H1 (cell line): ENCODE measurements around the gene HOXB8. TPM values are rescaled to one million over a fixed set of nuclear protein-coding genes. Genes with fewer than 3 reads are reported as not detected.

Experiments
- CTCF ChIA-PET: fragments of 300-600 bp; sonication (Branson Sonifier 250); formaldehyde crosslinking; loops from one replicate; lab custom pipeline; 2021; ENCODE audit not compliant: partially characterized antibody; lab: Charles Lee
- POLR2A ChIA-PET: fragments of 300-600 bp; sonication (Branson Sonifier 250); formaldehyde crosslinking; loops from one replicate; lab custom pipeline; 2021; ENCODE audit warnings: inconsistent platforms; ENCODE audit not compliant: partially characterized antibody; lab: Charles Lee
- DNase-seq, 2 experiments: peaks; one replicate each; pipeline versions ENCODE4 v3.0.0 to v3.0.0-alpha.2; 2010 to 2022; ENCODE audit warnings: low spot score in 2 of 2, low read depth in 1 of 2, mixed read lengths in 1 of 2
- FAIRE-seq: peaks from 2 replicates; lab custom pipeline; 2011; peaks lifted over from hg19 to GRCh38; lab: Jason Lieb, UNC
- H2AFZ ChIP-seq: 2 replicates; pipeline ENCODE4 v1.8.1; 2012; ENCODE audit warnings: low read length, inconsistent platforms
- H2AK5ac ChIP-seq: 2 replicates; pipeline ENCODE4 v1.6.1; 2013; ENCODE audit warnings: low read depth, low read length
- H2BK120ac ChIP-seq: replicated peaks from 2 replicates; pipeline ENCODE3; 2013; ENCODE audit warnings: low read depth, low read length, inconsistent platforms
- H2BK12ac ChIP-seq: 2 replicates; pipeline ENCODE4 v1.6.1; 2013; ENCODE audit warnings: low read depth, low read length
- H2BK15ac ChIP-seq: 2 replicates; pipeline ENCODE4 v1.6.1; 2013; ENCODE audit warnings: low read length
- H2BK20ac ChIP-seq: 2 replicates; pipeline ENCODE4 v1.6.1; 2013; ENCODE audit warnings: low read length
- H2BK5ac ChIP-seq: 2 replicates; pipeline ENCODE4 v1.6.1; 2013; ENCODE audit warnings: low read depth, low read length
- H3K14ac ChIP-seq: 2 replicates; pipeline ENCODE4 v1.6.1; 2013; ENCODE audit warnings: inconsistent platforms; ENCODE audit not compliant: insufficient read length
- H3K18ac ChIP-seq: 2 replicates; pipeline ENCODE4 v1.6.1; 2013; ENCODE audit warnings: low read length; ENCODE audit errors: extremely low read depth
- H3K23ac ChIP-seq: 2 replicates; pipeline ENCODE4 v1.6.1; 2013; ENCODE audit warnings: inconsistent platforms; ENCODE audit not compliant: insufficient read length
- H3K23me2 ChIP-seq: 2 replicates; pipeline ENCODE4 v1.6.1; 2013; ENCODE audit warnings: low read depth, low read length
- H3K27ac ChIP-seq: 2 replicates; pipeline ENCODE4 v1.6.1; 2011; ENCODE audit warnings: low read depth, low read length, inconsistent platforms
- H3K27me3 ChIP-seq, 4 experiments: replicated peaks in 1 of 4; 1 replicate in 1 of 4; 2 replicates in 3 of 4; pipeline versions ENCODE4 v1.6.1 to v1.8.1; 2011 to 2013; ENCODE audit warnings: low read length in 3 of 4, mild to moderate bottlenecking in 3 of 4, inconsistent platforms in 2 of 4, mixed read lengths in 2 of 4, moderate library complexity in 1 of 4; ENCODE audit not compliant: control insufficient read depth in 3 of 4, insufficient read depth in 3 of 4; ENCODE audit errors: extremely low read depth in 1 of 4
- H3K36me3 ChIP-seq, 4 experiments: 2 replicates each; pipeline versions ENCODE4 v1.6.1 to v1.8.1; 2011 to 2013; ENCODE audit warnings: mild to moderate bottlenecking in 4 of 4, low read length in 3 of 4, moderate library complexity in 2 of 4, control low read depth in 1 of 4, inconsistent platforms in 1 of 4; ENCODE audit not compliant: insufficient read depth in 4 of 4, control insufficient read depth in 2 of 4
- H3K4ac ChIP-seq: replicated peaks from 2 replicates; pipeline ENCODE3; 2013; ENCODE audit warnings: low read length, low read depth, mixed read lengths, inconsistent platforms; ENCODE audit not compliant: insufficient read length
- H3K4me1 ChIP-seq, 4 experiments: replicated peaks in 1 of 4; 1 replicate in 1 of 4; 2 replicates in 3 of 4; pipeline versions ENCODE4 v1.6.1 to v1.8.1; 2011 to 2013; ENCODE audit warnings: low read length in 3 of 4, inconsistent platforms in 2 of 4, mixed read lengths in 1 of 4; ENCODE audit not compliant: insufficient read depth in 4 of 4, control insufficient read depth in 3 of 4
- H3K4me2 ChIP-seq, 2 experiments: 2 replicates each; pipeline versions ENCODE4 v1.6.1 to v1.8.1; 2011 to 2013; ENCODE audit warnings: low read depth in 2 of 2, low read length in 2 of 2, control low read depth in 1 of 2, inconsistent platforms in 1 of 2, mild to moderate bottlenecking in 1 of 2; ENCODE audit not compliant: insufficient read depth in 1 of 2
- H3K4me3 ChIP-seq, 4 experiments: fragments of 200-600, 300-600 bp in 1 of 4; sonication (generic), shearing (Covaris generic), sonication (Bioruptor Twin) in 1 of 4; 2 replicates each; pipeline versions ENCODE4 v1.5.1 to v1.8.1; 2011 to 2016; ENCODE audit warnings: low read length in 4 of 4, low read depth in 3 of 4, control low read depth in 2 of 4, inconsistent platforms in 2 of 4, mild to moderate bottlenecking in 2 of 4, mixed read lengths in 1 of 4, moderate library complexity in 1 of 4; ENCODE audit not compliant: insufficient read depth in 2 of 4; ENCODE audit errors: extremely low read depth in 1 of 4
- H3K56ac ChIP-seq: replicated peaks from 2 replicates; pipeline ENCODE3; 2013; ENCODE audit warnings: low read depth, mild to moderate bottlenecking, mixed read lengths, low read length, inconsistent platforms; ENCODE audit not compliant: insufficient read length
- H3K79me1 ChIP-seq: 2 replicates; pipeline ENCODE4 v1.6.1; 2013; ENCODE audit warnings: low read depth, low read length, control low read depth
- H3K79me2 ChIP-seq, 2 experiments: 2 replicates each; pipeline versions ENCODE4 v1.6.1 to v1.8.1; 2012 to 2013; ENCODE audit warnings: low read length in 2 of 2, mild to moderate bottlenecking in 2 of 2, inconsistent platforms in 1 of 2; ENCODE audit not compliant: insufficient read depth in 2 of 2, control insufficient read depth in 1 of 2
- H3K9ac ChIP-seq, 4 experiments: replicated peaks in 1 of 4; 1 replicate in 1 of 4; 2 replicates in 3 of 4; pipeline versions ENCODE4 v1.6.1 to v1.8.1; 2011 to 2013; ENCODE audit warnings: low read depth in 3 of 4, low read length in 3 of 4, control low read depth in 2 of 4, mild to moderate bottlenecking in 2 of 4, moderate library complexity in 2 of 4, inconsistent platforms in 1 of 4; ENCODE audit errors: extremely low read depth in 1 of 4
- H3K9me3 ChIP-seq, 2 experiments: 2 replicates each; pipeline versions ENCODE4 v1.6.1 to v1.8.1; 2012 to 2013; ENCODE audit warnings: mild to moderate bottlenecking in 2 of 2, moderate library complexity in 2 of 2, control low read depth in 1 of 2, inconsistent platforms in 1 of 2, low read depth in 1 of 2, low read length in 1 of 2, mixed read lengths in 1 of 2; ENCODE audit not compliant: insufficient read depth in 2 of 2
- H4K20me1 ChIP-seq, 2 experiments: replicated peaks in 1 of 2; 2 replicates each; pipeline versions ENCODE3 to v1.8.1; 2011 to 2013; ENCODE audit warnings: inconsistent platforms in 2 of 2, low read length in 2 of 2, mild to moderate bottlenecking in 1 of 2; ENCODE audit not compliant: insufficient read depth in 2 of 2, control insufficient read depth in 1 of 2
- H4K5ac ChIP-seq: 2 replicates; pipeline ENCODE4 v1.6.1; 2013; ENCODE audit warnings: low read length, low read depth, mixed read lengths, inconsistent platforms; ENCODE audit not compliant: insufficient read length
- H4K8ac ChIP-seq: 2 replicates; pipeline ENCODE4 v1.8.0; 2013; ENCODE audit warnings: mild to moderate bottlenecking, moderate library complexity, low read length, inconsistent platforms; ENCODE audit not compliant: insufficient read depth; ENCODE audit errors: extremely low read depth
- H4K91ac ChIP-seq: replicated peaks from 2 replicates; pipeline ENCODE3; 2013; ENCODE audit warnings: low read length, mixed read lengths, inconsistent platforms; ENCODE audit not compliant: insufficient read length
- ATF2 ChIP-seq: IDR thresholded peaks from 2 replicates; pipeline ENCODE4 v1.6.1; 2012; ENCODE audit warnings: low read length, inconsistent platforms
- EGR1 ChIP-seq: IDR thresholded peaks from 2 replicates; pipeline ENCODE4 v1.6.1; 2011; ENCODE audit warnings: low read depth, low read length, borderline replicate concordance
- EZH2 ChIP-seq: fragments of 200-600 bp; sonication (generic); IDR thresholded peaks from 2 replicates; pipeline ENCODE4 v1.7.1; 2012; ENCODE audit warnings: low read depth, mild to moderate bottlenecking, moderate library complexity, low read length, inconsistent platforms; ENCODE audit not compliant: severe bottlenecking
- RNF2 ChIP-seq: fragments of 200-900, 300-1000 bp; sonication (generic); IDR thresholded peaks from 2 replicates; pipeline ENCODE4 v1.7.1; 2016; ENCODE audit warnings: borderline replicate concordance, low read depth, mild to moderate bottlenecking, antibody characterized with exemption, low read length; ENCODE audit not compliant: poor library complexity, severe bottlenecking; ENCODE audit errors: missing control alignments
- SRF ChIP-seq: IDR thresholded peaks from 2 replicates; pipeline ENCODE4 v1.6.1; 2011; ENCODE audit warnings: mild to moderate bottlenecking, low read depth, low read length, moderate library complexity
- WGBS, 2 experiments: shearing (Covaris generic) in 1 of 2; methylation state at CpG; one replicate each; pipeline versions ENCODE4 v1.1.6 to v1.1.7; 2013 to 2015; ENCODE audit warnings: low lambda C conversion rate in 2 of 2, mixed read lengths in 2 of 2, inconsistent platforms in 1 of 2, low coverage in 1 of 2, missing lambda C conversion rate in 1 of 2; ENCODE audit not compliant: insufficient replicate concordance in 2 of 2, insufficient coverage in 1 of 2, insufficient read length in 1 of 2; ENCODE audit errors: extremely low coverage in 1 of 2, missing lambda C conversion rate in 1 of 2; 5-methylcytosine and 5-hydroxymethylcytosine counted together
- polyA plus RNA-seq, 7 experiments: library from polyadenylated mRNA; depleted of rRNA in 3 of 7; stranded (reverse) in 5 of 7; unstranded in 2 of 7; fragments of >200 nt in 5 of 7; fragments of 200-250 nt in 2 of 7; gene quantifications; 1 replicate in 5 of 7; 2 replicates in 1 of 7; 4 replicates in 1 of 7; pipeline versions ENCODE4 v1.2.1 to v1.2.3, GENCODE V29; 2011 to 2013; ENCODE audit warnings: missing spikeins in 2 of 7, mixed read lengths in 2 of 7
- total RNA-seq: library from RNA; stranded (reverse); fragmentation: NEBNext Ultra II Directional; extraction: Animal tissue kit (Norgen Biotek cat#: 25700); gene quantifications from 2 replicates; pipeline ENCODE4 v1.2.1, GENCODE V29; 2021

HOXB8 gene
- total and polyA plus RNA-seq, 2 of the 8 experiments (the other 6 are each of a cell fraction or from before 2014, with no cell fraction given) = not detected

DNA sequence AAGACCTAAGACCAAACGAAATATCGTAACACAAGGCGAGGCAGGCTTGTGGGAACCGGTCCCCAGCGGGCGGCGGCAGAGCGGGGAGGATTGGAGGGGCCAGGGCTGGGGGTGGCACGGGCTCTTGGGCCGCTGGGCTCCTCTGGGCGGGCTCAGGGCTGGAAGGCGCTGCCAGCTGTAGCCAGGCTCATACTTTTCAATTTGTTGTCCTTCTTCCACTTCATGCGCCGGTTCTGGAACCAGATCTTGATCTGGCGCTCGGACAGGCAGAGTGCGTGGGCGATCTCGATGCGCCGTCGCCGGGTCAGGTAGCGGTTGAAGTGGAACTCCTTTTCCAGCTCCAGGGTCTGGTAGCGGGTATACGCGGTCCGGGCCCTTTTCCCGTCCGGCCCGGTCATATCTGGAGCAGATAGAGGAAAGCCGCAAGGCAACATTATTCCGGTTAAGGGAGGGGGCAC lies 23.0 kb downstream of the HOXB8 start:
- Histone ChIP-seq H3K9me3 (no peaks in the 10 kb centered on the region; a peak in 1 of 4 replicates), H4K8ac (no peak overlapping the region), H3K4me3 (no peak overlapping the region), H3K27ac (no peak overlapping the region), H2AK5ac (no peak overlapping the region), H3K36me3 (peaks cover 0 to 3% (median 0%) of the 10 kb centered on the region in 4 experiments; a peak in 1 of 8 replicates), H2BK12ac (no peak overlapping the region), H3K56ac (no peak overlapping the region), H2AFZ (no peak overlapping the region), H3K9ac (no peak overlapping the region), H3K23ac (no peak overlapping the region), H3K4me1 (peaks cover 0 to 11% (median 3%) of the 10 kb centered on the region in 4 experiments; a peak in 5 of 7 replicates), H4K20me1 (peaks cover 31 to 40% of the 10 kb centered on the region in 2 experiments), H3K79me2 (no peaks in the 10 kb centered on the region), H4K5ac (no peak overlapping the region), H2BK20ac (no peak overlapping the region), H3K27me3 (peaks cover 95 to 100% (median 99%) of the 10 kb centered on the region in 4 experiments), H3K23me2 (no peaks in the 10 kb centered on the region; the same call in 1 of the 2 replicates), H3K18ac (no peak overlapping the region), H3K79me1 (no peaks in the 10 kb centered on the region), H2BK5ac (no peak overlapping the region), H3K4me2 (no peak overlapping the region), H3K4ac (no peak overlapping the region), H2BK15ac (no peak overlapping the region), H4K91ac (no peak overlapping the region), H2BK120ac (no peak overlapping the region), H3K14ac (no peak overlapping the region)
- DNase-seq (no peak), FAIRE-seq (no peak)
- 13% methylated on average over 31 of the region's 33 CpGs; no CpG with 5 or more reads in 1 of the 2 experiments for WGBS, 2 experiments
- ChIA-PET POLR2A (interaction anchor here (1.3 kb wide), 1 partner anchor 259 kb away, joined by 3 read pairs; no protein-coding TSS in a partner anchor), CTCF (interaction anchor here (0.9 to 7.0 kb wide), 17 partner anchors 23 to 364 kb away, joined by 3 to 53 read pairs (median 8); partner anchors contain the start of gene HOXB9)
- no peak for TF ChIP-seq SRF
- TF ChIP-seq ATF2 = no peak
- 0 out of 2 replicates have a peak, but pooled peaks have one; percentile 62 for TF ChIP-seq EGR1
- peak; percentile 32 for TF ChIP-seq EZH2
- TF ChIP-seq RNF2 = peak; percentile 86
